RWPE1 (cell line): ENCODE measurements around the gene YAE1.

Experiments
- CTCF ChIA-PET: fragments of 350-600 bp; sonication (Branson Sonifier 250); formaldehyde crosslinking; extraction: SDS; loops from one replicate; lab custom pipeline; 2021; lab: Yijun Ruan, JAX
- POLR2A ChIA-PET: fragments of 400-600 bp; formaldehyde crosslinking; extraction: SDS; loops from one replicate; lab custom pipeline; 2020; ENCODE audit warnings: antibody characterized with exemption; ENCODE audit not compliant: low non-redundant PET; lab: Yijun Ruan, JAX
- DNase-seq: peaks from one replicate; pipeline ENCODE4 v3.0.0; 2012; ENCODE audit warnings: low spot score
- H3K27ac ChIP-seq: fragments of 450-650 bp; 2 replicates; pipeline ENCODE4 v1.5.1; 2017
- CTCF ChIP-seq: fragments of 450-650 bp; conservative IDR thresholded peaks from 2 replicates; pipeline ENCODE4 v1.5.1; 2017; ENCODE audit warnings: low read depth, mild to moderate bottlenecking

YAE1 gene

GRCh38 chr7:39592586-39592985, 26.4 kb downstream of the YAE1 start:
- no peak for TF ChIP-seq CTCF
- ChIA-PET CTCF (interaction anchor here (0.6 to 1.1 kb wide), 2 partner anchors 153 to 468 kb away, joined by 3 read pairs; no protein-coding TSS in a partner anchor), POLR2A (interaction anchor here (0.6 to 0.9 kb wide), 2 partner anchors 30 to 124 kb away, joined by 3 to 7 read pairs; partner anchors contain the start of gene RALA)
- DNase-seq = no peak
- no peak overlapping the region for H3K27ac ChIP-seq

- CTCF ChIA-PET = interaction anchor here (1.3 to 1.7 kb wide), 2 partner anchors 15 to 28 kb away, joined by 3 read pairs; no protein-coding TSS in a partner anchor
- no peak overlapping the region for H3K27ac ChIP-seq
- no peak for DNase-seq
- POLR2A ChIA-PET = interaction anchor here (0.7 kb wide), 1 partner anchor 28 kb away, joined by 3 read pairs; no protein-coding TSS in a partner anchor
- TF ChIP-seq CTCF = no peak
Observed at GRCh38 chr7:39594988-39595620, 28.9 kb downstream of the YAE1 start.

GRCh38 chr7:39602351-39602750, 36.1 kb downstream of the YAE1 start:
- no peak for TF ChIP-seq CTCF
- H3K27ac ChIP-seq = no peak overlapping the region
- DNase-seq = no peak
- POLR2A ChIA-PET = no interaction called here
- CTCF ChIA-PET = interaction anchor here (0.7 kb wide), 1 partner anchor 54 kb away, joined by 3 read pairs; no protein-coding TSS in a partner anchor

GRCh38 chr7:39603924-39604323, 37.7 kb downstream of the YAE1 start:
- DNase-seq = no peak
- ChIA-PET CTCF (interaction anchor here (0.6 kb wide), 1 partner anchor 60 kb away, joined by 3 read pairs; no protein-coding TSS in a partner anchor), POLR2A (no interaction called here)
- TF ChIP-seq CTCF = no peak
- H3K27ac ChIP-seq = no peak overlapping the region

- CTCF ChIA-PET = interaction anchor here (0.6 to 0.8 kb wide), 3 partner anchors 17 to 291 kb away, joined by 3 to 4 read pairs (median 3); no protein-coding TSS in a partner anchor
- POLR2A ChIA-PET = interaction anchor here (0.6 to 0.8 kb wide), 2 partner anchors 13 to 17 kb away, joined by 3 read pairs; no protein-coding TSS in a partner anchor
- TF ChIP-seq CTCF = no peak
- H3K27ac ChIP-seq = no peak overlapping the region
- DNase-seq = no peak
Observed at GRCh38 chr7:39605087-39605486, 38.9 kb downstream of the YAE1 start.

- H3K27ac ChIP-seq = no peak overlapping the region
- DNase-seq = no peak
- POLR2A ChIA-PET = no interaction called here
- no peak for TF ChIP-seq CTCF
- CTCF ChIA-PET = no interaction called here
Observed at GRCh38 chr7:39606352-39606751, 40.1 kb downstream of the YAE1 start.
